GM23338 (cell line): ENCODE data around the gene NADK2. TPM values are rescaled to one million over a fixed set of nuclear protein-coding genes. Genes with fewer than 3 reads are reported as not detected.

Experiments used
- ATAC-seq: fragments of 200-7000 bp; cut with Tn5 transposase; 3 replicates; pipeline ENCODE4 v1.9.1; 2020
- DNase-seq: peaks from one replicate; pipeline ENCODE4 v3.0.0-alpha.2; 2015; ENCODE audit warnings: low spot score
- H2AFZ ChIP-seq: fragments of 200-600 bp; sonication (generic); 2 replicates; pipeline ENCODE4 v1.8.0; 2016; ENCODE audit warnings: antibody characterized with exemption, mild to moderate bottlenecking, moderate library complexity
- H3F3A ChIP-seq: fragments of 200-600 bp; sonication (generic); replicated peaks from 2 replicates; pipeline ENCODE4 v1.8.0; 2017; ENCODE audit warnings: antibody characterized with exemption, mixed run types, low read depth
- H3K27ac ChIP-seq: fragments of 200-600 bp; sonication (generic); 2 replicates; pipeline ENCODE4 v1.6.1; 2016; ENCODE audit warnings: low read depth
- H3K27me3 ChIP-seq: fragments of 200-600 bp; sonication (generic); 2 replicates; pipeline ENCODE4 v1.8.0; 2016; ENCODE audit warnings: mild to moderate bottlenecking, mixed run types, moderate library complexity; ENCODE audit not compliant: insufficient read depth
- H3K36me3 ChIP-seq: fragments of 200-600 bp; sonication (generic); 2 replicates; pipeline ENCODE4 v1.8.0; 2016; ENCODE audit warnings: mild to moderate bottlenecking; ENCODE audit not compliant: insufficient read depth
- H3K4me1 ChIP-seq: fragments of 200-600 bp; sonication (generic); 2 replicates; pipeline ENCODE4 v1.8.0; 2016; ENCODE audit warnings: mild to moderate bottlenecking, moderate library complexity; ENCODE audit not compliant: insufficient read depth
- H3K4me2 ChIP-seq: fragments of 200-600 bp; sonication (generic); 2 replicates; pipeline ENCODE4 v1.7.1; 2017; ENCODE audit warnings: mixed run types
- H3K4me3 ChIP-seq: fragments of 200-600 bp; sonication (generic); 2 replicates; pipeline ENCODE4 v1.6.1; 2016; ENCODE audit warnings: mixed run types
- H3K79me2 ChIP-seq: fragments of 200-600 bp; sonication (generic); replicated peaks from 2 replicates; pipeline ENCODE4 v1.8.0; 2017; ENCODE audit warnings: mild to moderate bottlenecking; ENCODE audit not compliant: insufficient read depth
- H3K9me2 ChIP-seq: fragments of 200-600 bp; sonication (generic); 2 replicates; pipeline ENCODE4 v1.8.0; 2017; ENCODE audit not compliant: insufficient read depth
- H4K20me1 ChIP-seq: fragments of 200-600 bp; sonication (generic); replicated peaks from 2 replicates; pipeline ENCODE4 v1.8.0; 2017; ENCODE audit warnings: mild to moderate bottlenecking; ENCODE audit not compliant: insufficient read depth
- H3K27ac Mint-ChIP-seq: 2 replicates; pipeline ENCODE4 v1.8.0; 2020; ENCODE audit warnings: inconsistent platforms, mild to moderate bottlenecking, moderate library complexity, mixed read lengths
- H3K27me3 Mint-ChIP-seq: 3 replicates; pipeline ENCODE4 v1.8.0; 2022; ENCODE audit warnings: low read depth, mild to moderate bottlenecking, moderate library complexity, mixed read lengths, inconsistent platforms; ENCODE audit not compliant: insufficient read depth, poor library complexity
- H3K36me3 Mint-ChIP-seq: 3 replicates; pipeline ENCODE4 v1.8.0; 2021; ENCODE audit warnings: low read depth, mild to moderate bottlenecking, inconsistent platforms, moderate library complexity, mixed read lengths
- H3K4me1 Mint-ChIP-seq: 3 replicates; pipeline ENCODE4 v1.8.0; 2020; ENCODE audit warnings: mild to moderate bottlenecking, inconsistent platforms, mixed read lengths
- H3K4me3 Mint-ChIP-seq: 3 replicates; pipeline ENCODE4 v1.8.0; 2021; ENCODE audit warnings: moderate library complexity, mild to moderate bottlenecking, inconsistent platforms, mixed read lengths
- H3K9me3 Mint-ChIP-seq: 3 replicates; pipeline ENCODE4 v1.8.0; 2020; ENCODE audit warnings: moderate library complexity, mild to moderate bottlenecking, inconsistent platforms, mixed read lengths
- CREB1 ChIP-seq: fragments of 250-450 bp; sonication (Bioruptor Pico); IDR thresholded peaks from 2 replicates; pipeline ENCODE4 v1.5.0; 2020; ENCODE audit warnings: low read depth, mild to moderate bottlenecking, moderate library complexity
- CTCF ChIP-seq, 2 experiments: fragments of 200-600 bp in 1 of 2; sonication (generic) in 1 of 2; conservative IDR thresholded peaks; 2 replicates each; pipeline versions ENCODE4 v1.5.1 to v1.6.1; 2016 to 2017; ENCODE audit warnings: antibody characterized with exemption in 2 of 2, low read depth in 2 of 2, mild to moderate bottlenecking in 2 of 2, moderate library complexity in 1 of 2
- ETS1 ChIP-seq: IDR thresholded peaks from 2 replicates; pipeline ENCODE4 v1.6.1; 2016; ENCODE audit warnings: antibody characterized with exemption
- EZH2 ChIP-seq: fragments of 200-600 bp; sonication (generic); IDR thresholded peaks from one replicate; pipeline ENCODE4 v1.8.0; 2017; ENCODE audit warnings: antibody characterized with exemption, mild to moderate bottlenecking, low read depth; ENCODE audit not compliant: unreplicated experiment
- JUNB ChIP-seq: IDR thresholded peaks from one replicate; pipeline ENCODE4 v1.6.1; 2016; ENCODE audit warnings: antibody characterized with exemption; ENCODE audit not compliant: unreplicated experiment
- ZNF114 ChIP-seq: fragments of 250-450 bp; sonication (Bioruptor Pico); IDR thresholded peaks from 2 replicates; pipeline ENCODE4 v1.5.0; 2020; ENCODE audit warnings: mild to moderate bottlenecking, moderate library complexity
- polyA plus RNA-seq: library from polyadenylated mRNA; unstranded; fragments of >200 nt; fragmentation: Nextera tagmentation; extraction: Ambion mirVana; gene quantifications from 2 replicates; pipeline ENCODE4 v1.2.1, GENCODE V29; 2016
- total RNA-seq: library from RNA; depleted of rRNA; stranded (reverse); fragments of >200 nt; shearing (Covaris generic); gene quantifications from 2 replicates; pipeline ENCODE4 v1.2.3, GENCODE V29; 2014
- TF ChIP-seq, protein P1 (sequence below): IDR thresholded peaks from one replicate; pipeline ENCODE4 v1.6.1; 2018; ENCODE audit warnings: antibody characterized with exemption; ENCODE audit not compliant: unreplicated experiment

The NADK2 gene
- total and polyA plus RNA-seq, 2 experiments from 2014 or later = 4.5 to 16.0 TPM

- TF ChIP-seq, protein P1, sequence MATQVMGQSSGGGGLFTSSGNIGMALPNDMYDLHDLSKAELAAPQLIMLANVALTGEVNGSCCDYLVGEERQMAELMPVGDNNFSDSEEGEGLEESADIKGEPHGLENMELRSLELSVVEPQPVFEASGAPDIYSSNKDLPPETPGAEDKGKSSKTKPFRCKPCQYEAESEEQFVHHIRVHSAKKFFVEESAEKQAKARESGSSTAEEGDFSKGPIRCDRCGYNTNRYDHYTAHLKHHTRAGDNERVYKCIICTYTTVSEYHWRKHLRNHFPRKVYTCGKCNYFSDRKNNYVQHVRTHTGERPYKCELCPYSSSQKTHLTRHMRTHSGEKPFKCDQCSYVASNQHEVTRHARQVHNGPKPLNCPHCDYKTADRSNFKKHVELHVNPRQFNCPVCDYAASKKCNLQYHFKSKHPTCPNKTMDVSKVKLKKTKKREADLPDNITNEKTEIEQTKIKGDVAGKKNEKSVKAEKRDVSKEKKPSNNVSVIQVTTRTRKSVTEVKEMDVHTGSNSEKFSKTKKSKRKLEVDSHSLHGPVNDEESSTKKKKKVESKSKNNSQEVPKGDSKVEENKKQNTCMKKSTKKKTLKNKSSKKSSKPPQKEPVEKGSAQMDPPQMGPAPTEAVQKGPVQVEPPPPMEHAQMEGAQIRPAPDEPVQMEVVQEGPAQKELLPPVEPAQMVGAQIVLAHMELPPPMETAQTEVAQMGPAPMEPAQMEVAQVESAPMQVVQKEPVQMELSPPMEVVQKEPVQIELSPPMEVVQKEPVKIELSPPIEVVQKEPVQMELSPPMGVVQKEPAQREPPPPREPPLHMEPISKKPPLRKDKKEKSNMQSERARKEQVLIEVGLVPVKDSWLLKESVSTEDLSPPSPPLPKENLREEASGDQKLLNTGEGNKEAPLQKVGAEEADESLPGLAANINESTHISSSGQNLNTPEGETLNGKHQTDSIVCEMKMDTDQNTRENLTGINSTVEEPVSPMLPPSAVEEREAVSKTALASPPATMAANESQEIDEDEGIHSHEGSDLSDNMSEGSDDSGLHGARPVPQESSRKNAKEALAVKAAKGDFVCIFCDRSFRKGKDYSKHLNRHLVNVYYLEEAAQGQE = no peak
- no peak for TF ChIP-seq ETS1
- TF ChIP-seq ZNF114 (CRISPR knock-in tag) = no peak
- no peak for TF ChIP-seq JUNB
Observed at GRCh38 chr5:36270876-36271575, 29.3 kb upstream of the NADK2 start (continued).

DNA sequence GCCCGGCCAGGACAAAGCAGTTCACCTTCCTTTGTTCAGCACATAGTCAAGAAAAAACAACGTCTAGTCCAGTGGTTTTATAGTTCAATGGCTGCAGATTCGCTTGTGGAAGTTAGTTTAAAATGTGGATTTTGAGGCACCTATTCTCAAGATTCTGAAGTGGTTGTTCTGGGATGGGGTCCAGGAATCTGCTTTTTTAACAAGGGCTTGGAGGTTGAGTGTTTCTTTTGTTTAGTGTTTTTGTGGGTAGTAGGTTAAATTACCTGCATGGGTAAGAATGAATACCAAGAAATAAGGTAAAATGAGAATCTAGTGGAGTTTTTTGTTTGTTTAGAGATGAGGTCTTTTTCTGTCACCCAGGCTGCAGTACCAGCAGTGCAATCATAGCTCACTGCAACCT is 28.4 kb upstream of the NADK2 start:
- H3K79me2 ChIP-seq = no peaks in the 10 kb centered on the region
- Mint-ChIP-seq H3K27ac (no peak overlapping the region), H3K36me3 (no peaks in the 10 kb centered on the region), H3K9me3 (no peaks in the 10 kb centered on the region; the same call in 2 of the 3 replicates), H3K4me1 (peaks cover 11% of the 10 kb centered on the region), H3K4me3 (no peak overlapping the region), H3K27me3 (peaks cover 3% of the 10 kb centered on the region)
- no peaks in the 10 kb centered on the region; the same call in 1 of the 2 replicates for H3K4me1 ChIP-seq
- H3K4me2 ChIP-seq = no peak overlapping the region
- no peaks in the 10 kb centered on the region for H3F3A ChIP-seq
- no peaks in the 10 kb centered on the region for H3K27me3 ChIP-seq
- no peaks in the 10 kb centered on the region for H3K9me2 ChIP-seq
- ATAC-seq = no peak
- no peak for DNase-seq
- H4K20me1 ChIP-seq = no peaks in the 10 kb centered on the region
- no peak overlapping the region for H3K4me3 ChIP-seq
- H2AFZ ChIP-seq = no peak overlapping the region
- no peak overlapping the region for H3K27ac ChIP-seq
- no peaks in the 10 kb centered on the region for H3K36me3 ChIP-seq
- TF ChIP-seq ETS1 (no peak), CTCF (conservative IDR thresholded peaks at IDR 0.05; ENCODE audit: low read depth in 2 of 2) (no peak), CREB1 (CRISPR knock-in tag) (no peak), EZH2 (no peak), ZNF114 (CRISPR knock-in tag) (no peak), JUNB (no peak)
- TF ChIP-seq, protein P1 = no peak
